SK-N-SH (cell line): ENCODE data around the gene RAB10. TPM values are rescaled to one million over a fixed set of nuclear protein-coding genes. Genes with fewer than 3 reads are reported as not detected.

Experiments used
- CTCF ChIA-PET: fragments of 300-600, 350-600 bp; formaldehyde crosslinking; extraction: SDS; loops from one replicate; lab custom pipeline; 2021; lab: Yijun Ruan, JAX
- POLR2A ChIA-PET: fragments of 350-600 bp; sonication (Branson Sonifier 250); formaldehyde crosslinking; extraction: SDS; loops from one replicate; lab custom pipeline; 2020; ENCODE audit warnings: antibody characterized with exemption, inconsistent platforms; lab: Yijun Ruan, JAX
- DNase-seq: peaks from one replicate; pipeline ENCODE4 v3.0.0; 2012
- H2AFZ ChIP-seq: fragments of 200-600 bp; sonication (generic); 2 replicates; pipeline ENCODE4 v1.8.1; 2016; ENCODE audit warnings: antibody characterized with exemption, mild to moderate bottlenecking, low read depth
- H3F3A ChIP-seq: fragments of 200-600 bp; sonication (generic); replicated peaks from 2 replicates; pipeline ENCODE3; 2016; ENCODE audit warnings: antibody characterized with exemption, mild to moderate bottlenecking; ENCODE audit not compliant: insufficient read depth
- H3K27ac ChIP-seq, 2 experiments: fragments of 200-500 bp in 1 of 2; fragments of 200-600 bp in 1 of 2; sonication (Bioruptor generic) in 1 of 2; sonication (generic), shearing (Covaris generic) in 1 of 2; 2 replicates each; pipeline versions ENCODE4 v1.5.1 to v1.6.1; 2014 to 2016; ENCODE audit warnings: low read depth in 2 of 2, inconsistent platforms in 1 of 2, low read length in 1 of 2, mild to moderate bottlenecking in 1 of 2, mixed read lengths in 1 of 2
- H3K27me3 ChIP-seq: fragments of 200-600 bp; sonication (generic), shearing (Covaris generic); 2 replicates; pipeline ENCODE4 v1.6.1; 2016; ENCODE audit warnings: mixed run types; ENCODE audit not compliant: insufficient read depth
- H3K36me3 ChIP-seq, 2 experiments: fragments of 200-500 bp in 1 of 2; fragments of 200-600 bp in 1 of 2; sonication (Bioruptor generic) in 1 of 2; sonication (generic) in 1 of 2; replicated peaks in 1 of 2; 2 replicates each; pipeline versions ENCODE3 to v1.5.1; 2014 to 2016; ENCODE audit warnings: low read length in 1 of 2, mild to moderate bottlenecking in 1 of 2; ENCODE audit not compliant: insufficient read depth in 2 of 2, control insufficient read depth in 1 of 2
- H3K4me1 ChIP-seq, 2 experiments: fragments of 200-500 bp in 1 of 2; fragments of 200-600 bp in 1 of 2; sonication (Bioruptor generic) in 1 of 2; sonication (generic), shearing (Covaris generic) in 1 of 2; 2 replicates each; pipeline versions ENCODE4 v1.5.1 to v1.6.1; 2014 to 2016; ENCODE audit warnings: low read depth in 1 of 2, low read length in 1 of 2, mixed run types in 1 of 2; ENCODE audit not compliant: insufficient read depth in 2 of 2, control insufficient read depth in 1 of 2
- H3K4me2 ChIP-seq: fragments of 200-600 bp; sonication (generic), shearing (Covaris generic); 2 replicates; pipeline ENCODE4 v1.6.1; 2017; ENCODE audit warnings: mixed run types
- H3K4me3 ChIP-seq, 2 experiments: fragments of 200-500 bp in 1 of 2; fragments of 200-600 bp in 1 of 2; sonication (Bioruptor generic) in 1 of 2; sonication (generic), shearing (Covaris generic) in 1 of 2; 2 replicates each; pipeline versions ENCODE4 v1.5.1 to v1.8.1; 2014 to 2016; ENCODE audit warnings: low read depth in 2 of 2, inconsistent platforms in 1 of 2, low read length in 1 of 2, mild to moderate bottlenecking in 1 of 2, mixed read lengths in 1 of 2, moderate library complexity in 1 of 2
- H3K79me2 ChIP-seq: fragments of 200-600 bp; sonication (generic); 2 replicates; pipeline ENCODE4 v1.8.1; 2017; ENCODE audit warnings: mild to moderate bottlenecking; ENCODE audit not compliant: insufficient read depth
- H3K9ac ChIP-seq: fragments of 200-600 bp; sonication (generic); 2 replicates; pipeline ENCODE4 v1.6.1; 2017; ENCODE audit warnings: mixed run types
- H3K9me2 ChIP-seq: fragments of 200-600 bp; sonication (generic); 2 replicates; pipeline ENCODE4 v1.6.1; 2017; ENCODE audit warnings: mixed run types
- H3K9me3 ChIP-seq: fragments of 200-600 bp; sonication (generic); 2 replicates; pipeline ENCODE4 v1.6.1; 2017; ENCODE audit warnings: mixed run types, mild to moderate bottlenecking, moderate library complexity
- H4K20me1 ChIP-seq: fragments of 200-600 bp; sonication (generic); 2 replicates; pipeline ENCODE4 v1.6.1; 2017; ENCODE audit warnings: mild to moderate bottlenecking, mixed run types; ENCODE audit not compliant: insufficient read depth
- CHD2 ChIP-seq: fragments of 150-350 bp; IDR thresholded peaks from 2 replicates; pipeline ENCODE4 v1.6.1; 2018; ENCODE audit warnings: low read length; ENCODE audit not compliant: partially characterized antibody
- EZH2phosphoT487 ChIP-seq: fragments of 200-600 bp; sonication (generic); IDR thresholded peaks from 2 replicates; pipeline ENCODE4 v1.6.1; 2017; ENCODE audit warnings: low read depth, mixed run types, mild to moderate bottlenecking, antibody characterized with exemption, moderate library complexity, borderline replicate concordance
- GATA2 ChIP-seq: sonication (generic); formaldehyde crosslinking; IDR thresholded peaks from 2 replicates; pipeline ENCODE4 v1.5.0; 2020; ENCODE audit warnings: mild to moderate bottlenecking, missing genetic modification reagents
- JUND ChIP-seq: IDR thresholded peaks from 2 replicates; pipeline ENCODE4 v1.4.0; 2012
- MXI1 ChIP-seq: IDR thresholded peaks from 2 replicates; pipeline ENCODE4 v1.6.1; 2012; ENCODE audit warnings: mild to moderate bottlenecking, low read depth, low read length, improper control_type of control experiment
- NFIC ChIP-seq: IDR thresholded peaks from 2 replicates; pipeline ENCODE4 v1.4.0; 2012; ENCODE audit warnings: borderline replicate concordance
- NRF1 ChIP-seq: IDR thresholded peaks from 2 replicates; pipeline ENCODE4 v1.6.1; 2012; ENCODE audit warnings: low read depth, mild to moderate bottlenecking, low read length
- PBX3 ChIP-seq: IDR thresholded peaks from 2 replicates; pipeline ENCODE4; 2012
- POLR2AphosphoS5 ChIP-seq: IDR thresholded peaks from 2 replicates; pipeline ENCODE4 v1.6.1; 2012; ENCODE audit warnings: low read depth, low read length
- RCOR1 ChIP-seq: fragments of 150-350 bp; IDR thresholded peaks from 2 replicates; pipeline ENCODE4 v1.6.1; 2017; ENCODE audit warnings: antibody characterized with exemption, low read length
- REST ChIP-seq: IDR thresholded peaks from 2 replicates; pipeline ENCODE4 v1.6.1; 2012; ENCODE audit warnings: mild to moderate bottlenecking, low read depth, low read length, moderate library complexity
- RXRA ChIP-seq: IDR thresholded peaks from 2 replicates; pipeline ENCODE4 v1.4.0; 2012; ENCODE audit warnings: low read depth, mild to moderate bottlenecking, borderline replicate concordance
- SIN3A ChIP-seq: IDR thresholded peaks from 2 replicates; pipeline ENCODE4 v1.6.1; 2012; ENCODE audit warnings: low read depth, mild to moderate bottlenecking, low read length, moderate library complexity, borderline replicate concordance
- TAF1 ChIP-seq: IDR thresholded peaks from 2 replicates; pipeline ENCODE4 v1.6.1; 2012; ENCODE audit warnings: low read depth, mild to moderate bottlenecking, low read length, moderate library complexity, borderline replicate concordance
- TCF12 ChIP-seq: IDR thresholded peaks from 2 replicates; pipeline ENCODE4 v1.4.0; 2012
- ZBTB33 ChIP-seq: IDR thresholded peaks from 2 replicates; pipeline ENCODE4 v1.4.0; 2012; ENCODE audit warnings: low read depth, borderline replicate concordance
- WGBS: methylation state at CpG from one replicate; pipeline ENCODE4 v1.1.6; 2017; ENCODE audit warnings: low lambda C conversion rate; 5-methylcytosine and 5-hydroxymethylcytosine counted together
- polyA plus RNA-seq, 3 experiments: library from polyadenylated mRNA; depleted of rRNA; stranded (reverse); fragments of >200 nt; gene quantifications; 2 replicates each; pipeline ENCODE4 v1.2.3, GENCODE V29; 2012

Gene RAB10
- polyA plus RNA-seq, 1 of the 3 experiments (the other 2 are of a cell fraction): 47.5 TPM

DNA sequence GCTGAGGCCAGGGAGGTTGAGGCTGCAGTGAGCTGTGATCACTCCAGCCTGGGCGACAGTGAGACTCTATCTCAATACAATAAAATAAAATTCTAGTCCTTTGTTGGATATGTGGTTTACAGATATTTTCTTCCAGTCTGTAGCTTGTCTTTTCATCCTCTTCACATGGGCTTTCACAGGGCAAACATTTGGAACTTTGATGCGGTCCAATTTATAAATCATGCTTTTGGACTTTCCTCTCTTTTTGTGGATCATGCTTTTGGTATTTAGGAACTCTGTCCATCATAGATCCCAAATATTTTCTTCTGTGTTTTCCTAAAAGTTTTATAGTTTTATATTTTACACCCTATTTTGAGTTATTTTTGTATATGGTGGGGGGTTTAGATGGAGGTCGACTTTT is 14.9 kb downstream of the RAB10 start (continued):
- no peak for TF ChIP-seq ZBTB33

DNA sequence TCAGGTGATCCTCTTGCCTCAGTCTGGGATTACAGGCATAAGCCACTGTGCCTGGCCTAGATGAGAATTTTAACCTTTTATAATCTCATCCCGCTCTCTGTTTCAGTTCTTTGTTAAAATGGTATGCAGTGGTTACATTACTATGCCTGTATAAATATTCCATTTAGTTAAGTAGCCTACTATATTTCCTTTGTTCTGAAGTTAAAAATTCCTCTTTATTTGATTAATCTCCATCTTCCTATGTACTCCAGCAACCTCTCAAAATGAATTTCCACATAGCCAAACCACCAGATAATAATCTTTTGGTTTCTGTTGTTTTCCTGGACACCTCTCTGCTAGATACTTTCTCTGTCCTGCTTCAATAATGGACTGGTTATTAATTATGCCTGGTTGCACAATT is 15.8 kb downstream of the RAB10 start:
- CTCF ChIA-PET: interaction anchor here (0.7 kb wide), 1 partner anchor 38 kb away, joined by 4 read pairs; no protein-coding TSS in a partner anchor

More for the DNA sequence above, 15.8 kb downstream of the RAB10 start:
- Histone ChIP-seq H3K79me2 (peaks cover 100% of the 10 kb centered on the region), H2AFZ (no peak overlapping the region), H3K4me1 (0 out of 4 replicates have a peak, but pooled peaks cover 0 to 4% of the 10 kb centered on the region in 2 experiments), H3K4me3 (no peak overlapping the region), H3K27ac (no peak overlapping the region; a peak in 1 of 4 replicates), H3K9ac (no peak overlapping the region), H3F3A (peaks cover 14% of the 10 kb centered on the region), H3K4me2 (no peak overlapping the region; the same call in 1 of the 2 replicates), H3K36me3 (peaks cover 0 to 14% of the 10 kb centered on the region in 2 experiments), H3K27me3 (no peaks in the 10 kb centered on the region), H3K9me3 (no peaks in the 10 kb centered on the region), H3K9me2 (no peaks in the 10 kb centered on the region), H4K20me1 (peaks cover 98% of the 10 kb centered on the region)
- 100% methylated on average over 1 of the region's 1 CpG for WGBS
- TF ChIP-seq MXI1 (no peak), POLR2AphosphoS5 (no peak), NRF1 (no peak), ZBTB33 (no peak), NFIC (no peak), CHD2 (no peak), GATA2 (no peak), EZH2phosphoT487 (no peak), SIN3A (no peak), TCF12 (no peak), JUND (no peak), PBX3 (no peak), REST (no peak), RXRA (no peak), TAF1 (no peak), RCOR1 (no peak)
- POLR2A ChIA-PET: no interaction called here
- DNase-seq: no peak
